DMS114 treated with DMSO at 0.1 percent for 48 hours (cell line): Measurements from ENCODE around the gene SEH1L.

Source experiments
- DNase-seq: peaks from one replicate; lab custom pipeline; 2025; ENCODE audit not compliant: unreplicated experiment; lab: John Stamatoyannopoulos, UW

Gene SEH1L

DNA sequence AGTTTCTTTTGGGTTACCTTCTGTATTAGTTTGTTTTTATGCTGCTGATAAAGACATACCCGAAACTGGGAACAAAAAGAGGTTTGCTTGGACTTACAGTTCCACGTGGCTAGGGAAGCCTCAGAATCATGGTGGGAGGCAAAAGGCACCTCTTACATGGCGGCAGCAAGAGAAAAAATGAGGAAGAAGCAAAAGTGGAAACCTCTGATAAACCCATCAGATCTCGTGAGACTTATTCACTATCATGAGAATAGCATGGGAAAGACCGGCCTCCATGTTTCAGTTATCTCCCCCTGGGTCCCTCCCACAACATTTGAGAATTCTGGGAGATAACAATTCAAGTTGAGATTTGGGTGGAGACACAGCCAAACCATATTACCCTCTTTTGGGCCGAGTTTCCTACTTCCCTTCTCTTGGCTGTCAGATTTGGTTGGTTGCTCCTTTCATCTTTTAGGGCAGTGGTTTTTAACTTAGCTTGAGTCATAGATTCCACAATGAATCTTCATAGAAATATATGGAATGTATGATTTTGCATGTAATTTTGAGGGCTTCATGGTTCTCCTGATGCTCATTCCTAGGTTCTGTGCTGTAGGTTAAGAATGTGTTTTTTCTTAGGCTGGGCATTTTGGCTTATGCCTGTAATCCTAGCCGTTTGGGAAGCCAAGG lies 87.6 kb downstream of the SEH1L start:
- no peak for DNase-seq

DNA sequence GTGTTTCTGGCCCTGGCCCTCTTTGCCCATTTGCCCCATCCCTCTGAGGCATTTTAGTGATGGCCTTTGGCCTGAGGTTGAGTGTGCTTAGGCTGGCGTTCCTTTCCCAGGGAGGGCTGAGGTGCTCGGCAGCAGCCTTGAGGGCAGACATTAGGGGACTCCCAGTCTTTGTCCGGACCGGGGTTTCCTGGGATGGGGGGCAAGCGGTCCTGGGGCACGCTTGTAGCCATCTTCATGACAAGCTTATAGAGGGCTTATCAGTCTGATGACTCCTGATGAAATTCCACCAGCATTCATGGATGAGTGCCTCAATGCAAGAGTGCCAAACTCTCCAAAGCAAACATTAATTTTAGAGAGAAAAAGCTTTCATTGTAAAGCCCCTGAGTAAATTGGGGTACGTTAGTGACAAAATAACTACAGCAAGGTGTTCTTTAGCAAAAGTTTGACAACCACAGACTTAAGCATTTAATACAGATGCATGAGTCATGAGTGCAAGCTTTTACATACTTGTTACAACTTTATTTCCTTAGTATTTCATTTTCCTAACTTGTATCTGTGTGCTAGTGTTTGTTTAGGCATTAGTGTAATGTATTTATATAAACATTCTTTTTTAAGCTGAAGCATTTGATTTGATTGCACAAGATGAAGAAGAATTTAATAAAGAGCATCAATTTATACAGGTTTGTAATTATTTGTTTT lies 89.0 kb downstream of the SEH1L start:
- DNase-seq, result no peak
